H9 (cell line): ENCODE data around the gene NFU1. TPM values are rescaled to one million over a fixed set of nuclear protein-coding genes. Genes with fewer than 3 reads are reported as not detected.

ENCODE experiments used
- DNase-seq: peaks from one replicate; pipeline ENCODE4 v3.0.0-alpha.2; 2017
- H2AFZ ChIP-seq: one replicate; pipeline ENCODE4 v1.6.1; 2013; ENCODE audit warnings: mild to moderate bottlenecking, low read length, control low read depth, moderate library complexity
- H2AK5ac ChIP-seq: 2 replicates; pipeline ENCODE4 v1.6.1; 2013; ENCODE audit warnings: low read length, control low read depth, mixed read lengths; ENCODE audit not compliant: insufficient read length
- H2BK120ac ChIP-seq: one replicate; pipeline ENCODE4 v1.6.1; 2013; ENCODE audit warnings: low read depth, mild to moderate bottlenecking, low read length, control low read depth, inconsistent platforms; ENCODE audit not compliant: poor library complexity, severe bottlenecking
- H2BK12ac ChIP-seq: 2 replicates; pipeline ENCODE4 v1.6.1; 2013; ENCODE audit warnings: low read length, control low read depth, mixed read lengths, low read depth; ENCODE audit not compliant: insufficient read length
- H2BK15ac ChIP-seq: 2 replicates; pipeline ENCODE4 v1.6.1; 2013; ENCODE audit warnings: low read depth, low read length, control low read depth
- H2BK20ac ChIP-seq: one replicate; pipeline ENCODE4 v1.6.1; 2013; ENCODE audit warnings: low read depth, mild to moderate bottlenecking, low read length, control low read depth, inconsistent platforms; ENCODE audit not compliant: poor library complexity, severe bottlenecking
- H2BK5ac ChIP-seq: 2 replicates; pipeline ENCODE4 v1.6.1; 2013; ENCODE audit warnings: low read length, control low read depth, mixed read lengths; ENCODE audit not compliant: insufficient read length
- H3K14ac ChIP-seq: 2 replicates; pipeline ENCODE4 v1.6.1; 2013; ENCODE audit warnings: low read length, control low read depth; ENCODE audit not compliant: insufficient read depth
- H3K18ac ChIP-seq: 2 replicates; pipeline ENCODE4 v1.6.1; 2013; ENCODE audit warnings: low read depth, mild to moderate bottlenecking, mixed read lengths, low read length, control low read depth; ENCODE audit not compliant: insufficient read length
- H3K23ac ChIP-seq: 2 replicates; pipeline ENCODE4 v1.6.1; 2013; ENCODE audit warnings: low read length, control low read depth, mixed read lengths, low read depth; ENCODE audit not compliant: insufficient read length
- H3K23me2 ChIP-seq: 2 replicates; pipeline ENCODE4 v1.6.1; 2013; ENCODE audit warnings: low read depth, mild to moderate bottlenecking, mixed read lengths, low read length, control low read depth; ENCODE audit not compliant: insufficient read length, poor library complexity, severe bottlenecking
- H3K27ac ChIP-seq: 2 replicates; pipeline ENCODE4 v1.5.1; 2013; ENCODE audit warnings: low read length, control low read depth, mixed read lengths, low read depth; ENCODE audit not compliant: insufficient read length
- H3K27me3 ChIP-seq: 2 replicates; pipeline ENCODE4 v1.6.1; 2013; ENCODE audit warnings: low read length, control low read depth, inconsistent platforms; ENCODE audit not compliant: insufficient read depth
- H3K4ac ChIP-seq: 2 replicates; pipeline ENCODE4 v1.6.1; 2013; ENCODE audit warnings: low read depth, mild to moderate bottlenecking, control low read depth, inconsistent platforms, low read length, moderate library complexity
- H3K4me1 ChIP-seq: 2 replicates; pipeline ENCODE4 v1.6.1; 2013; ENCODE audit warnings: low read length, control low read depth, inconsistent platforms; ENCODE audit not compliant: insufficient read depth
- H3K4me2 ChIP-seq: 2 replicates; pipeline ENCODE4 v1.6.1; 2013; ENCODE audit warnings: low read length, control low read depth, mixed read lengths; ENCODE audit not compliant: insufficient read length, insufficient read depth
- H3K56ac ChIP-seq: 2 replicates; pipeline ENCODE4 v1.6.1; 2013; ENCODE audit warnings: low read depth, mild to moderate bottlenecking, mixed read lengths, low read length, control low read depth; ENCODE audit not compliant: insufficient read length
- H3K79me1 ChIP-seq: 2 replicates; pipeline ENCODE4 v1.6.1; 2013; ENCODE audit warnings: low read depth, mild to moderate bottlenecking, moderate library complexity, low read length, control low read depth, inconsistent platforms; ENCODE audit not compliant: insufficient read depth, poor library complexity, severe bottlenecking
- H3K79me2 ChIP-seq: 2 replicates; pipeline ENCODE4 v1.6.1; 2013; ENCODE audit warnings: low read length, control low read depth, inconsistent platforms; ENCODE audit not compliant: insufficient read depth
- H3K9ac ChIP-seq: 2 replicates; pipeline ENCODE4 v1.6.1; 2013; ENCODE audit warnings: low read length, control low read depth, mixed read lengths; ENCODE audit not compliant: insufficient read length; ENCODE audit errors: extremely low read depth
- H3K9me3 ChIP-seq: one replicate; pipeline ENCODE4 v1.6.1; 2013; ENCODE audit warnings: low read depth, low read length, inconsistent platforms; ENCODE audit not compliant: control insufficient read depth
- H3T11ph ChIP-seq: one replicate; pipeline ENCODE4 v1.6.1; 2013; ENCODE audit warnings: mild to moderate bottlenecking, low read length, control low read depth, inconsistent platforms
- H4K20me1 ChIP-seq: one replicate; pipeline ENCODE4 v1.6.1; 2013; ENCODE audit not compliant: control insufficient read depth, insufficient read length, insufficient read depth
- H4K5ac ChIP-seq: 2 replicates; pipeline ENCODE4 v1.6.1; 2013; ENCODE audit warnings: low read depth, mild to moderate bottlenecking, mixed read lengths, low read length, control low read depth; ENCODE audit not compliant: insufficient read length
- H4K8ac ChIP-seq: replicated peaks from 2 replicates; pipeline ENCODE4 v1.6.1; 2013; ENCODE audit warnings: low read length, control low read depth, mixed read lengths, low read depth; ENCODE audit not compliant: insufficient read length
- H4K91ac ChIP-seq: 2 replicates; pipeline ENCODE4 v1.6.1; 2013; ENCODE audit warnings: low read depth, mild to moderate bottlenecking, moderate library complexity, mixed read lengths, low read length, control low read depth; ENCODE audit not compliant: insufficient read length
- H3K27ac Mint-ChIP-seq, 3 experiments: 2 replicates in 2 of 3; 3 replicates in 1 of 3; pipeline ENCODE4 v1.8.0; 2020 to 2021; ENCODE audit warnings: mixed read lengths in 3 of 3, mild to moderate bottlenecking in 1 of 3, moderate library complexity in 1 of 3
- H3K27me3 Mint-ChIP-seq: 2 replicates; pipeline ENCODE4 v1.8.0; 2021; ENCODE audit warnings: low read depth, mild to moderate bottlenecking, moderate library complexity, mixed read lengths
- H3K36me3 Mint-ChIP-seq, 3 experiments: 2 replicates in 2 of 3; 3 replicates in 1 of 3; pipeline ENCODE4 v1.8.0; 2020 to 2021; ENCODE audit warnings: low read depth in 3 of 3, mixed read lengths in 3 of 3; ENCODE audit not compliant: insufficient read depth in 1 of 3
- H3K4me1 Mint-ChIP-seq, 2 experiments: 2 replicates each; pipeline ENCODE4 v1.8.0; 2020; ENCODE audit warnings: mixed read lengths in 2 of 2
- H3K4me3 Mint-ChIP-seq, 2 experiments: 2 replicates in 1 of 2; 3 replicates in 1 of 2; pipeline ENCODE4 v1.8.0; 2020 to 2021; ENCODE audit warnings: mild to moderate bottlenecking in 2 of 2, mixed read lengths in 2 of 2, moderate library complexity in 1 of 2
- H3K9me3 Mint-ChIP-seq, 2 experiments: 2 replicates in 1 of 2; 3 replicates in 1 of 2; pipeline ENCODE4 v1.8.0; 2020; ENCODE audit warnings: mild to moderate bottlenecking in 2 of 2, mixed read lengths in 2 of 2, moderate library complexity in 1 of 2
- CTCF ChIP-seq: fragments of 200-600 bp; sonication (generic); conservative IDR thresholded peaks from 3 replicates; pipeline ENCODE4 v1.8.0; 2021; ENCODE audit warnings: antibody characterized with exemption, mild to moderate bottlenecking
- WGBS: extraction: QIAGEN DNeasy Blood & Tissue Kit; methylation state at CpG from one replicate; pipeline ENCODE4 v1.1.7; 2013; ENCODE audit warnings: missing lambda C conversion rate, low lambda C conversion rate, mixed read lengths; ENCODE audit not compliant: insufficient read length; ENCODE audit errors: extremely low coverage; 5-methylcytosine and 5-hydroxymethylcytosine counted together
- total RNA-seq: library from RNA; stranded (reverse); gene quantifications from 2 replicates; pipeline ENCODE4 v1.2.1, GENCODE V29; 2021

The NFU1 gene
- total RNA-seq, 1 experiment from 2014 or later, result 61.4 TPM

- no peak overlapping the region for H3K18ac ChIP-seq
- no peaks in the 10 kb centered on the region for H3K79me1 ChIP-seq
- no peak overlapping the region for H2AK5ac ChIP-seq
- H2BK12ac ChIP-seq, result no peak overlapping the region
- H2BK5ac ChIP-seq, result no peak overlapping the region
- H3K23me2 ChIP-seq, result no peaks in the 10 kb centered on the region
- no peaks in the 10 kb centered on the region for H3K9me3 Mint-ChIP-seq
- no peak overlapping the region for H2BK15ac ChIP-seq
- no peak overlapping the region for H4K91ac ChIP-seq
- H3K4me3 Mint-ChIP-seq, result no peak overlapping the region
- no peak overlapping the region for H3K56ac ChIP-seq
- no peaks in the 10 kb centered on the region for H3K4me1 ChIP-seq
- no CpG with 5 or more reads among the region's 4 CpGs for WGBS
- no peak overlapping the region for H3K4ac ChIP-seq
- H3K79me2 ChIP-seq, result no peaks in the 10 kb centered on the region
- H3K27ac ChIP-seq, result no peak overlapping the region
- no peak overlapping the region for H3K9ac ChIP-seq
- no peaks in the 10 kb centered on the region for H3K27me3 ChIP-seq
- no peak overlapping the region for H3K14ac ChIP-seq
- H4K5ac ChIP-seq, result no peak overlapping the region
- H3K23ac ChIP-seq, result no peak overlapping the region
- no peak overlapping the region for H4K8ac ChIP-seq
- DNase-seq, result no peak
- no peak overlapping the region for H2BK120ac ChIP-seq
- peaks cover 2 to 4% (median 2%) of the 10 kb centered on the region in 3 experiments; a peak in 4 of 7 replicates for H3K36me3 Mint-ChIP-seq
- H2AFZ ChIP-seq, result no peak overlapping the region
- H4K20me1 ChIP-seq, result no peaks in the 10 kb centered on the region
- H3K27me3 Mint-ChIP-seq, result no peaks in the 10 kb centered on the region
- H2BK20ac ChIP-seq, result no peak overlapping the region
- H3K9me3 ChIP-seq, result no peaks in the 10 kb centered on the region
- peaks cover 2 to 13% of the 10 kb centered on the region in 2 experiments for H3K4me1 Mint-ChIP-seq
- no peak for TF ChIP-seq CTCF
- no peak overlapping the region for H3K27ac Mint-ChIP-seq
- no peak overlapping the region for H3T11ph ChIP-seq
- H3K4me2 ChIP-seq, result no peak overlapping the region
Measured at GRCh38 chr2:69459936-69460335, 22.7 kb upstream of the NFU1 start.
